GM19463 (cell line): ENCODE results near the gene CD36.
"Not testable (repeated sequence)": the region's sequence is repeated elsewhere in the genome, so short reads cannot be mapped to it uniquely, and the experiment has no call there.

Experiments used
- ATAC-seq: cut with Tn5 transposase; IDR thresholded peaks from one replicate; pipeline ENCODE4 v1.9.1; 2021; ENCODE audit warnings: mild to moderate bottlenecking, moderate library complexity; ENCODE audit not compliant: unreplicated experiment

CD36 gene

GRCh38 chr7:80649011-80649410 lies 10.6 kb downstream of the CD36 start:
- ATAC-seq, result no peak

GRCh38 chr7:80650030-80650429 lies 11.6 kb downstream of the CD36 start:
- no peak for ATAC-seq

- ATAC-seq, result no peak
These were observed 13.0 kb downstream of the CD36 start for GRCh38 chr7:80651471-80651870.

- ATAC-seq, result no peak
These were observed 14.8 kb downstream of the CD36 start for GRCh38 chr7:80653244-80653643.

- no peak for ATAC-seq
These were observed 16.5 kb downstream of the CD36 start for GRCh38 chr7:80654887-80655340.

- no peak for ATAC-seq
These were observed 17.6 kb downstream of the CD36 start for GRCh38 chr7:80656029-80656428.

GRCh38 chr7:80659120-80660055 lies 20.9 kb downstream of the CD36 start:
- no peak for ATAC-seq

- no peak for ATAC-seq
These were observed 22.5 kb downstream of the CD36 start for GRCh38 chr7:80660939-80661338.

GRCh38 chr7:80661729-80662128 lies 23.3 kb downstream of the CD36 start:
- no peak for ATAC-seq

- ATAC-seq, result no peak
These were observed 23.8 kb downstream of the CD36 start for GRCh38 chr7:80662252-80662651.

GRCh38 chr7:80665526-80665925 lies 27.1 kb downstream of the CD36 start:
- ATAC-seq, result no peak

- ATAC-seq, result no peak
These were observed 27.9 kb downstream of the CD36 start for GRCh38 chr7:80666376-80666775.

GRCh38 chr7:80669367-80669766 lies 30.9 kb downstream of the CD36 start:
- ATAC-seq, result not testable (repeated sequence)

GRCh38 chr7:80671744-80672143 lies 33.3 kb downstream of the CD36 start:
- ATAC-seq, result no peak

GRCh38 chr7:80675090-80675489 lies 36.6 kb downstream of the CD36 start:
- no peak for ATAC-seq

- no peak for ATAC-seq
These were observed 38.0 kb downstream of the CD36 start for GRCh38 chr7:80676404-80676803.

- no peak for ATAC-seq
These were observed 39.2 kb downstream of the CD36 start for GRCh38 chr7:80677629-80678028.

- ATAC-seq, result no peak
These were observed 40.3 kb downstream of the CD36 start for GRCh38 chr7:80678707-80679106.

- ATAC-seq, result no peak
These were observed 41.8 kb downstream of the CD36 start for GRCh38 chr7:80679921-80680907.

GRCh38 chr7:80681272-80681885 lies 42.9 kb downstream of the CD36 start:
- ATAC-seq, result peak; percentile 54

- ATAC-seq, result no peak
These were observed 44.3 kb downstream of the CD36 start for GRCh38 chr7:80682744-80683143.
